ENCODE results near the gene HTRA1. TPM values are rescaled to one million over a fixed set of nuclear protein-coding genes. Genes with fewer than 3 reads are reported as not detected.

HTRA1 gene
- total RNA-seq, 1 experiment from 2014 or later: 32.8 TPM

DNA sequence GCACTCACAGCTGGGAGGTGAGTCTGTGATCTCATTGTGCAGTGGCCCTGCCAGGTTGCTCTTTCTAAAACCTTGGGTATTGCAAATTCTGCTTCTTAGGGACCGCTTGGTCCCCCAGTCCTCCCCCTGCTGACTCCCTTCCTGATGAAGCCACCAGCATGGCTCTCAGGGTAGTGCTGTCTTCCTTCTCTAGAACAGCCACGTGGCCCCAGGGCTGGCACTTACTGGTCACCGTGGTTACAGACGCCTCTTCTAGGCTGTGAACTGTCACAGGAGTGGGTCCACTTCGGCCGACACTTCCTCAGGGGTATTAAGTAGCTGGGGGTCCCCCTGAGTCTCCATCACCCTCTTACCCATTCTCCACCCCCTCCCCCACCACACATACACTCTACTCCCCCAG, 2.7 kb upstream of the HTRA1 start:
- H3K27me3 ChIP-seq (ENCODE audit: control insufficient read depth, insufficient read depth, low read length): no peaks in the 10 kb centered on the region
- TF ChIP-seq, protein P1, sequence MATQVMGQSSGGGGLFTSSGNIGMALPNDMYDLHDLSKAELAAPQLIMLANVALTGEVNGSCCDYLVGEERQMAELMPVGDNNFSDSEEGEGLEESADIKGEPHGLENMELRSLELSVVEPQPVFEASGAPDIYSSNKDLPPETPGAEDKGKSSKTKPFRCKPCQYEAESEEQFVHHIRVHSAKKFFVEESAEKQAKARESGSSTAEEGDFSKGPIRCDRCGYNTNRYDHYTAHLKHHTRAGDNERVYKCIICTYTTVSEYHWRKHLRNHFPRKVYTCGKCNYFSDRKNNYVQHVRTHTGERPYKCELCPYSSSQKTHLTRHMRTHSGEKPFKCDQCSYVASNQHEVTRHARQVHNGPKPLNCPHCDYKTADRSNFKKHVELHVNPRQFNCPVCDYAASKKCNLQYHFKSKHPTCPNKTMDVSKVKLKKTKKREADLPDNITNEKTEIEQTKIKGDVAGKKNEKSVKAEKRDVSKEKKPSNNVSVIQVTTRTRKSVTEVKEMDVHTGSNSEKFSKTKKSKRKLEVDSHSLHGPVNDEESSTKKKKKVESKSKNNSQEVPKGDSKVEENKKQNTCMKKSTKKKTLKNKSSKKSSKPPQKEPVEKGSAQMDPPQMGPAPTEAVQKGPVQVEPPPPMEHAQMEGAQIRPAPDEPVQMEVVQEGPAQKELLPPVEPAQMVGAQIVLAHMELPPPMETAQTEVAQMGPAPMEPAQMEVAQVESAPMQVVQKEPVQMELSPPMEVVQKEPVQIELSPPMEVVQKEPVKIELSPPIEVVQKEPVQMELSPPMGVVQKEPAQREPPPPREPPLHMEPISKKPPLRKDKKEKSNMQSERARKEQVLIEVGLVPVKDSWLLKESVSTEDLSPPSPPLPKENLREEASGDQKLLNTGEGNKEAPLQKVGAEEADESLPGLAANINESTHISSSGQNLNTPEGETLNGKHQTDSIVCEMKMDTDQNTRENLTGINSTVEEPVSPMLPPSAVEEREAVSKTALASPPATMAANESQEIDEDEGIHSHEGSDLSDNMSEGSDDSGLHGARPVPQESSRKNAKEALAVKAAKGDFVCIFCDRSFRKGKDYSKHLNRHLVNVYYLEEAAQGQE (IDR thresholded peaks at IDR 0.05; ENCODE audit: insufficient read depth in 1 of 2, low read depth in 2 of 2, low read length in 1 of 2): no peak
- no peak for TF ChIP-seq SIN3A (IDR thresholded peaks at IDR 0.05; ENCODE audit: borderline replicate concordance, insufficient read depth, low read depth, low read length)
- TF ChIP-seq TCF7L2 (IDR thresholded peaks at IDR 0.05; ENCODE audit: low read depth, low read length): no peak
- no peak for TF ChIP-seq POLR2AphosphoS5 (IDR thresholded peaks at IDR 0.05; ENCODE audit: low read depth, low read length)
- TF ChIP-seq, protein P2, sequence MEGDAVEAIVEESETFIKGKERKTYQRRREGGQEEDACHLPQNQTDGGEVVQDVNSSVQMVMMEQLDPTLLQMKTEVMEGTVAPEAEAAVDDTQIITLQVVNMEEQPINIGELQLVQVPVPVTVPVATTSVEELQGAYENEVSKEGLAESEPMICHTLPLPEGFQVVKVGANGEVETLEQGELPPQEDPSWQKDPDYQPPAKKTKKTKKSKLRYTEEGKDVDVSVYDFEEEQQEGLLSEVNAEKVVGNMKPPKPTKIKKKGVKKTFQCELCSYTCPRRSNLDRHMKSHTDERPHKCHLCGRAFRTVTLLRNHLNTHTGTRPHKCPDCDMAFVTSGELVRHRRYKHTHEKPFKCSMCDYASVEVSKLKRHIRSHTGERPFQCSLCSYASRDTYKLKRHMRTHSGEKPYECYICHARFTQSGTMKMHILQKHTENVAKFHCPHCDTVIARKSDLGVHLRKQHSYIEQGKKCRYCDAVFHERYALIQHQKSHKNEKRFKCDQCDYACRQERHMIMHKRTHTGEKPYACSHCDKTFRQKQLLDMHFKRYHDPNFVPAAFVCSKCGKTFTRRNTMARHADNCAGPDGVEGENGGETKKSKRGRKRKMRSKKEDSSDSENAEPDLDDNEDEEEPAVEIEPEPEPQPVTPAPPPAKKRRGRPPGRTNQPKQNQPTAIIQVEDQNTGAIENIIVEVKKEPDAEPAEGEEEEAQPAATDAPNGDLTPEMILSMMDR (IDR thresholded peaks at IDR 0.05): no peak
- intact Hi-C loops (cut with micrococcal nuclease; ENCODE audit: unreplicated experiment) (loop anchor here (10.0 kb wide), 1 partner anchor 106 kb away; the partner anchor contains the start of gene DMBT1), in situ Hi-C loops (cut with HindIII; ENCODE audit: low pct_unique_long_range_greater_than_20kb, low sequenced_read_pairs) (no loop called here)
- ChIA-PET CTCF (no interaction called here), POLR2A (no interaction called here)
- peaks cover 10% of the 10 kb centered on the region for H3K4me1 ChIP-seq (ENCODE audit: control insufficient read depth, insufficient read depth, low read length)
- ATAC-seq: no peak
- DNase-seq (ENCODE audit: low read depth, low spot score): no peak
- BruUV-seq (replicated peaks): no TSS peak
- H3K27ac ChIP-seq (ENCODE audit: low read length): no peak overlapping the region
- no peaks in the 10 kb centered on the region for H3K36me3 ChIP-seq (ENCODE audit: control insufficient read depth, insufficient read depth, low read length)
- no peak overlapping the region for H3K4me3 ChIP-seq (ENCODE audit: low read depth in 2 of 2, low read length in 2 of 2)
- no peaks in the 10 kb centered on the region for H3K9me3 ChIP-seq (ENCODE audit: control insufficient read depth, insufficient read depth, low read depth, low read length)

DNA sequence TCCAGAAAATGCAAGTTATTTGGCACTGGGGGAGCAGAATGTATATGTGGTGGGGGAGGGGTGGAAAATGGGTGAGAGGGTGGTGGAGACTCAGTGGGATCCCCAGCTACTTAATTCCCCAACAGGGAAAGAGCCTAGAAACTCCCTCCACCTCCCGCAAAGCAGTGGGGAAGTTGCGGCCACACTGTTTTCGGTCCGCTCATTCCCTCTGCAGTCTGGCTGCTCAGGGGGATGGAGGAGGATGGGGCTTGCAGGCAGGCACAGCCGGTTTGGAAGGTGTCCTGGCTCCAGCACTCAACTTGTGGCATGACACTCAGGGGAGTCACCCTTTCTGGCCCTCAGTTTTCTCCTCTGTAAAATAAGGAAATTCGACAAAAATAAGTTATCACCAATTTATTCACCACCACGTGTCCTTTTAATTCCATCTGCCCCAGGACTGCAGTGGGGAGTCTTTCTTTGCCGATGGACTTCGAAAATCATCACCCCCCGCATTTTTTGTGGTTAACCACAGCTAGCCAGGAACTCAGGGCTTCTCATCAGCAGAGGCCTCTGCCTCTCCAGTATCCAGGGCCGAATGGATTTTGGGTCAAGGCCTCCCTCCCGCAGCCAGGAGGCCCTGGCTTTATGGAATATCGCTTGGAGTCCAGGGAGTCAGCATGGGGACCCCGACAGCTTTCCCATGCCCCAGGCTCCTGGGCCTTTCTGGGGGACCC, 1.6 kb upstream of the HTRA1 start:
- DNase-seq (ENCODE audit: low read depth, low spot score) (no peak), ATAC-seq (no peak)
- Histone ChIP-seq H3K4me1 (ENCODE audit: control insufficient read depth, insufficient read depth, low read length) (peaks cover 10% of the 10 kb centered on the region), H3K9me3 (ENCODE audit: control insufficient read depth, insufficient read depth, low read depth, low read length) (no peaks in the 10 kb centered on the region), H3K27me3 (ENCODE audit: control insufficient read depth, insufficient read depth, low read length) (no peaks in the 10 kb centered on the region), H3K36me3 (ENCODE audit: control insufficient read depth, insufficient read depth, low read length) (no peaks in the 10 kb centered on the region), H3K4me3 (ENCODE audit: low read depth in 2 of 2, low read length in 2 of 2) (no peak overlapping the region), H3K27ac (ENCODE audit: low read length) (no peak overlapping the region)
- intact Hi-C loops (cut with micrococcal nuclease; ENCODE audit: unreplicated experiment) (loop anchor here (10.0 kb wide), 1 partner anchor 105 kb away; the partner anchor contains the start of gene DMBT1), in situ Hi-C loops (cut with HindIII; ENCODE audit: low pct_unique_long_range_greater_than_20kb, low sequenced_read_pairs) (no loop called here)
- TF ChIP-seq, protein P1 (IDR thresholded peaks at IDR 0.05; ENCODE audit: insufficient read depth in 1 of 2, low read depth in 2 of 2, low read length in 1 of 2): no peak
- no TSS peak for BruUV-seq (replicated peaks)
- ChIA-PET POLR2A (no interaction called here), CTCF (no interaction called here)
